Measurements from ENCODE around the gene SAFB2.

SAFB2 gene

DNA sequence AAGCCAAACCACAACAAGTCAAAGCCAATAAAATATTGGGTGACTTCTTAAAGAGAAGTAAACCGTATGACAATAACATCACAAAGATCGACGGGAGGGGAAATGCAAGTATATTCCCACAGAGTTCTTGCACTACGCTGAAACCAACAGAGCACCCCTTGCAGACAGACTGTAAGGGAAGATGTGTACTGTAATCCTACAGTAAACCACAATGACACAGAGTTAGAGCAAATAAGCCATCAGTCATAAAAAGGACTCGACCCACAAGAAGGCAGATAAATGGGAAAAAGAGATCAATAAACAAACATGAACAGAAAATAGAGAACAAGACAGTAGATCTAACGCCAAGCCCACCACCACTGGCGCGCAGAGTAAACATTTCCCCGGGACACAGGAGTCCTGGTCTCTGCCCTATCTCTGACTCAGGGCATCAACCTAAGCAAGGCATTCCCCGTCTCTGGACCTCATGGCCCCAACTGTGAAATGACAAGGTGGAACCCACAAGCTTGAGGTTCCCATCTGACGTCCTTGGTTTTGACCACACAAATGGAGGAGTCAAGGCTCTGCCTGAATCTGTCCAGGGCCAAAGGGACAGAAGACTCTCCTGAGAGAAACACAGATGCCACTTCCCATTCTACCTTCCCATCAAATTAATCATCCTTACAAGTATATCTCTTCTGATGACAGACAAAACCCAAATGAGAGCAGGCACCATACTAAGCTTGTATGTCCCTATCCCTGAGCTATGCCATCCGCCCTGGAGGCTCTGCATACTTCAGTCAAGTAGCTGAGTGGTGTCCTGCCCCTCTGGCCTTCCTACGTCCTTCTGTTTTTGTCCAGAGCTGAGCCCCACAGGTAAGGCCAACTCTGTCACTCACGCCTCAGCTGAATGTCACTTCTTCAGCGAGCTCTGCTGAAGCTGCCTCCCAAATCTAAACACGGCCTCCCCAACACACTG, 15.0 kb downstream of the SAFB2 start:
- DNase-seq = no peak

DNA sequence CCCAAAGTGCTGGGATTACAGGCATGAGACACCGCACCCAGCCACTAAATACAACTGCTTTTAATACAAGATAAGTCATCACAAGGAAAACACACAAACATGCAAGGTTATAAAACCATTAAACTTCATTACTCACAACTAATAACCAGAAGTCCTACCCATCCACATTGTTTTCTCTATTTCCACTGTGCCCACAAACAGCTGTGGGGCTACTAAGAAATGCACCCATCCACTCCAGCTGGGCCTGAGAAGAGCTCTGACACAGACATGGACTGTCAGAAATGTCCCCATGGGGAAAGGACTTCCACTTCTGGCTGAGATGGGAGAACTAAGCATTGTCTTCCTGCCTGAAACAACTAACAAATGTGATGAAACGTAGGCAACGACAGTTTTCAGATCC, 17.2 kb downstream of the SAFB2 start:
- DNase-seq = no peak

DNA sequence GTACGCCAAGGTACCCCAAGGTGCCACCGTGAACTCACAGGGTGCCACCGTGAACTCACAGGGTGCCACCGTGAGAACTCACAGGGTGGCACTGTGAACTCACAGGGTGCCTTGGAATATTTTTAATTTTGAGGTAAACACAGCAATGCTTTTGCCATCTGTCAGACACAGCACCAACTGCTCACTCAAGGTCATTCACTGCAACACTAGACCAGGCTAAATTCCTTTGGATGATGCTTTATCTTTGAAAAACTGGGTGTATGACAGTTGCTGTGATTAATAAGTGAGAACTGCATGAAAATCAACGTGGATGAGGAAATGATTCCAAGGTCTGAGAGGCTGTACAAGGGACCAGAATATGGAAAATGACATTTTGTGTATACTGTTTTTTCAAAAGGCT, 18.9 kb downstream of the SAFB2 start:
- no peak for DNase-seq

DNA sequence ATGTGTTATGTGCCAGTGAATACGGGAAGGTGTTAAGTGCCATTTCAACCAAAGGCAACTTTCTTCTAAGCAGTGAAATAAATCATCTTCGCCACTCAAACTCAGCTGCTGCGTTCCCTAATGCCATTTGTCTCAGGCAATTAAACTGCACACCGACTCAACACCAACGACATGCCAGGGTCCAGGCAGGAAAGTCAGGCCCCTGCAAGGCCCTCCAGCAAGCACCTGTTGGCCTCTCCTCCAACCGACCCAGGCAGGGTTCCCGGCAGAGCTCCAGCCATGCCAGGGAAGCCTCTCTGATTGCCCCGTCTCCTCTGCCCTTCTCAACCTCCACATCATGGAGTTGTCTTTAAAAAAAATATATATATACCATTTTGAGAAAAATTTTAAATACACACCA, 21.8 kb downstream of the SAFB2 start:
- no peak for DNase-seq

DNA sequence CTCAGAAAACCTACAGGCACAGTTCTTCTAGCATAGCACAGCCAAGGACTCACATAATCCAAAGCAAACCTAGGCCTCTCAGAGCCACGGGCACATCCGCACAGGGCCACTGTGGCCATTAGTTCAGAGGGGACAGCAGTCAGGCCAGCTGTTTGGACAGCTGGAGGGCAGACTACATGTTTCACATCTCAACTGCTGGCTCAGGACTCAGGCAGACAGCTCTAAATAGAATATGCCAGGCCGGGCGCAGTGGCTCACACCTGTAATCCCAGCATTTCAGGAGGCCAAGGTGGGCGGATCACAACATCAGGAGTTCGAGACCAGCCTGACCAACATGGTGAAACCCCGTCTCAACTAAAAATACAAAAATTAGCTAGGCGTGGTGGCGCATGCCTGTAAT, 26.8 kb downstream of the SAFB2 start:
- no peak for DNase-seq

DNA sequence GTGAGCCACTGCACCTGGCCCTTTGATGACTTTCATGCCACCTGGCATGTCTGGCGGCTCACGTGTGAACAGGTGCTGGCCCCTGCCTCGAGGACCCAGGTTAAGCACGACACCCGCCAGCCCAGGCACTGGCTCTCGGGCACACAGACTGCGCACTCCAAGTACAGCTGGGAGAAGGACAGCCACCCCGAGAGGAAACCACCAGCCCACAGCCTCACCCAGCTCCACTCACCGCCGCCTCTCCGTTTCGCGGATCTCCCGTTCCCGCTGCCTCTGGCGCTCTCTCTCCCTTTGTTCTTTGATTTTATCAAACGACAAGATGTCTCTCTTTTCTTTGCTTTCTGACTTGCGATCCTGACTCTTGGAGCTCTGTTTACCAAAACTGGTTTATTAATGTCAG, 27.4 kb downstream of the SAFB2 start:
- DNase-seq = no peak

DNA sequence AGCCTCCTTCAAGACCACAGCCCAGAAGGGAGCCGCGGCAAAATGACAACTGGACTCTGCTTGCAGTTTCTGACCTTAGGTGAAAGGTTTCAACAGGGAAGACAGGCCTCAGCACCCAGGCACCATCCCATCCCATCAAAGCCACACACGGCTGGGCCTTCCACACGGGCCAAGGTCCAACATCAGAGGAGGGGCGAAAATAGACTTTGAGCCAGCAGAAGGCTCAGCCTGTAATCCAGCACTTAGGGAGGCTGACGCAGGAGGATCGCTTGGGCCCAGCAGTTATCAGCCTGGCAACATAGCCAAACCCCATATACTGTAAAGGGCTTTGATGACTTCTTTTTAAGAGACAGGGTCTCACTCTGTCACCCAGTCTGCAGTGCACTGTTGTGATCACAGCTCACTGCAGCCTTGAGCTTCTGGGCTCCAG, 28.0 kb downstream of the SAFB2 start:
- no peak for DNase-seq

DNA sequence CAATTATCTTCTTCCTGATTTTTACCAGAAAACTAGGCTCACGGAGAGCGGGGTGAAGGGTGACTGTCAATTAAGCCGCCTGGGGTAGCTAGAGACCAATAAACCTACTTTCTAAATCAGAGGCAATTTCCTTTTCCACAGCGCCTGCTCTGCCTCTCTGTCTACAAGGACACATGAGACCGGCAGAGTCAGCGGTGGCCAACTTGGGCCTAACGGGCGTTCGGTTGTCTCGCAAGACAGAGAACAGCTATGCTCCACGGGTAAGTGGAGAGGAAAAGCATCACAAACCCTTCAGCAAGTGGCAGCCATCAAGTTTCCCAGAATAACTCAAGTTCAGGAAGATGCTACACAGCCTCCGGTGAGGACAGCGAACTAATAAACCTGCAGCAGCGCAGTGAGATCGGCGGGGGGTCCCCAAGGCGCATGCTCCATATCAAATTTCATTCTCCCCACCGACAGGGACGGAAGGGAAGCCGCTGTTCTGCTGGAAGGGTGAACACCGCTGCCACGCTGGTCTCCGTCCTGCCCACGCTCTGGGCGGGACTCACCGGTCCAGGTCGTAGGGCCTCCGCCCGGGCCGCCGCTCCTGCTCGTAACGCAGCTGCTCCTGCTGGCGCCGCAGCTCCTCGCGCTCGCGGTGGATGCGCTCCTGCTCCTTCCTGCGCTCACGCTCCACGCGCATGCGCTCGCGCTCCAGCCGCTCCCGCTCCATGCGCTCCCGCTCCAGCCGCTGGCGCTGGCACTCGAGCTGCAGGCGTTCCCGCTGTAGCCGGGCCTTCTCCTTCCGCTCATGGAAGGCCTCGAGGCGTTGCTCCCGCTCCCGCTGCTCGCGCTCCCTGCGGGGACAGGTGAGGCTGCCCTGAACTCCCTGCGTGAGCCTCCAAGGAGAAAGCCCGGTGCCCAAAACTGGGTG, 29.0 kb downstream of the SAFB2 start:
- no peak for DNase-seq

DNA sequence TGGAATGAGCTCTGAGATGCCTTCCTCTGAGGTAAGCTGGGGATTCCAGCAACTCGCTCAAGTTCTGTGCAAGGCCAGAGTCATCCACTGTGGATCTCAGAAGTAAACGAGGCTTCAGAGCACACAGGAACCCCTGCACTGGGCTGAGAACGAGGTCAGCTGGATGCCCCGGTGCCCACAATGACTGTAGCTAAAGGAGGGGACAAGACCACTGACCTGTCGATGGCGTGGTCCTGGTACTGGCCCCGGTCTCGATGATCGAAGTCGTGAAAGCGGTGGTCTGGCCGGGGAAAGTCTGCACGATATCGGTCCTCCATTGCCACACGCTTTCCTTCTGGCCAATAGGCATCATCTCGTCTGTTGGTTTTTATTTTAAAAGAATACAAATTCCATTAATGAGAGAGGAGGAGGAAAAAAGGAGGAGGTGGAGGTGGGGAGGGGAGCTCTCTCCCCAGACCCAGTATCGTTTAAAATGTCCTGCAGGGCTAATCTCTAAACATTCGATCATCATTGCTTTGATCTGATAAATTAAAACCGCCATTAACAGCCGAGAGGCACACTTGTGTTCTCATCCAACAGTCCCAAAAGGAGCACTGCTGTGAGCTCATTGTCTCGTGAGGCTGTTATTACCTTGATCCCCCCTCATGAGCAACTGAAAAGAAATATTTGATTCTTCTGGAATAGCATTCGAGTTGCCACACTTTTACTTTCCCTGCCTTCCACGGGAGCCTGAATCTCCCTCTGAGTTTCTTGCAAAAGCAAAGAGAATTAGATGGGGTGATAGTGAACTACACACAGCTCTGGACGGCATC, 29.8 kb downstream of the SAFB2 start:
- DNase-seq = no peak

DNA sequence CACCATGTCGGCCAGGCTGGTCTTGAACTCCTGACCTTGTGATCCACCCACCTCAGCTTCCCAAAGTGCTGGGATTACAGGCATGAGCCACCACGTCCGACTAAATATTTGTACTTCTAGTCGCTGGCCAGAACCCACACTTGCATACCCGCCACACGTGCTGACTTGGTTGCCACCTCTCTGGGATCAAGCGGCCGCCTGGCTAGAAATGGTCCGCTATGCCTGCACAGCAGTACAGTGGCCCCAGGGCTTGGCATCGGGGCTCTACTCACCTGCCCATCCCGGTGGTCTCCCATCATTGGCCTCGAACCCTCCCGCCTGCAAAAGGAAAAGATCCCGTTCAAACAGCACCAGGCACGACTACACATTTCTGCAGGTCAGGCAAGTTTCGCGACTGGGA, 31.1 kb downstream of the SAFB2 start:
- no peak for DNase-seq

DNA sequence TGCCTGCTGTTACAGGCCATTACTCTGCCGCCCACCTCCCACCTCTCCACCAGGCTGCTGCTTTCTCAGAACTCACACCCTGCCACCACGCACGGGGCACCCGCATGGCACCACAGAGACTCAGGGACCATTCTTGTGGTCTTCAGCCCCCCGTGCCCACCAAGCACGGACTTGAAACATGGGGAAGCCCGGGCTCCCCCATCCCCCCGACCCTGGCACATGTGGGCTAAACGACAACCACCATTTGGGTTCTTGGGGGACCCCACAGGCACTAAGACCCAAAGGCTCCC, 31.8 kb downstream of the SAFB2 start:
- DNase-seq = no peak

DNA sequence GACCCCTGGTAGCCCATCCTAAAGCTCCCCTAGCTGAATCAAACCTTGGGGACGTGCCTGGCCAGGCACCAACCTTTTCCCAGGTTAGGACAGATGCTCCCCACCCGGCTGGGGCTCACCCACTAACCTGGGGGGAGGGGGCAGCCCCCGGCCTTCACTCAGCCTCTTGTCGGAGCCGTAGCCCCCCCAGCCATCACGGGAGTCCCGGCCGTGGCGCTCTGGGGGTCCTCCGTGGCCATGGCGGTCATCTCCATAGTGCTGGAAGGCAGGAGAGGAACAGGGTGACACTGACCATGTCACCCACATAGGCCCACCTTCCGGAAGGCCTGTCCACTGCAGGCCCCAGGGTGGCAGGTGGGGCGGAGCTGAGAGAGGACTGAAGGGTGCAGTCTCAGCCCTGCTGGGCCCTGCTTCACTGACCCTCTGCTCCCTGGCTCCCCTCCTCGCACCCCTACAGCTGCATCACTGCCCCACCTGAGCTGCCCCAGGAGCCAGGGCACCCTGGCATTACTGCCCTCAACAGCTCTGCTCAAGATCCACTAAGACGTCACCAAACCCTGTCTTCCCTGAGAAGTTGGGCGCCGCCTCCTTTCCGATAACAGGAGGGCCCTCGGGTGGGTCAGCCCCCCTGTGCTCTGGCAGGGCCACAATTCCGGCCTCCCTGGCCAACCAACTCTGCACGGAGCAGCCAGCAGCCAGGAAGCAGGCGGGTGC, 32.3 kb downstream of the SAFB2 start:
- DNase-seq = no peak

DNA sequence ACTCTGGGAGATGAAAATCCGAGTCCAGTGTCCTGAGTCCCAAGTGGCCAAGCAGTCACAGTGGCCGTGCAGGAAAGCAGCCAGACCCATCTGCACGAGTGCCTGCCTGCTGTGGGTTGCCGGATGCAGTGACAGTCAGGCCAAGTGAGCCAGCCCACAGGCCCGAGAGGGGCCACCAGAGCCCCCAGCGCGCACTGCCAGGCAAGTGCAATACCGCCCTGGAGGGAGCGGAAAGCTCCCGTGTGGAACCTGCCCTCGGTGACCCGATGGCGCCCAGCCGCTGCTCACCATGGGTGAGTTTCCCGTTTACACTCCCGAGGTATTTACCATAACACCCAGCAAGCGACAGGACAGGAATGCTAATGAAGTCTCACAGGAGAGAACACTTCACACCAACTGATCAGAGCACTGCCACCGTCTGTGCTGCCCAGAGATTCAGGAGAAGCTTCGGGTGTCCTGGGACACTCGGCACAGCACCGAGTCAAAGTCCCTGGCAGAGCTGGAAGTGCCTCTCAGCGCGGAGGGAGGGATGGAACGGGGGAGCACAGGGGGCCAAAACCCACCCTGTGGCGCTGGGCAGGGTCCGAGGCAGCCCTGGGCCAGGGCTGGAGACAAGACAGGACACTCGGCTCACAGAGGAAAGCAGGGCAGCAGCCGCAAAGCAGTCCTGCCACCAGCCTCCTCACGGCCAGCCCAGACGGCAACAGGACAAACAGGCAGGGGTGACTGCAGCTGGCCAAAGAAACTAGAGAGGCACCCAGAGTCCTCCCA, 33.5 kb downstream of the SAFB2 start:
- DNase-seq = no peak

DNA sequence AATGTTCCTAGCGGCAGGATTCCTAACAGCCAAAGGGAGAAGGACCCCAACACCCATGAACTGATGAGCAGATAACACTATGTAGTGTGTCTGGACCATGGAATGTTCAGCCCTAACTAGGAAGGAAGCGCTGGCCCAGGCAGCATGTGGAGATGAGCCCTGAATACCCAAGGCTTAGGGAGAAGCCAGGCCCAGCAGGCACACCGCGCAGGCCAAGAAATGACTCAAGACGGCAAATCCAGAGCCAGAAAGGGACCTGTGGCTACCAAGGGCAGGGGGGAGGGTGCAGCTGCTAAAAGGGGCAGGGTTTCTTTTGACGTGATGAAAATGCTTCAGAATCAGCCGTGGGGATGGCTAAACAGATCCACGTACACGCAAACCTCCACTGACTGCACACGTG, 34.1 kb downstream of the SAFB2 start:
- no peak for DNase-seq

DNA sequence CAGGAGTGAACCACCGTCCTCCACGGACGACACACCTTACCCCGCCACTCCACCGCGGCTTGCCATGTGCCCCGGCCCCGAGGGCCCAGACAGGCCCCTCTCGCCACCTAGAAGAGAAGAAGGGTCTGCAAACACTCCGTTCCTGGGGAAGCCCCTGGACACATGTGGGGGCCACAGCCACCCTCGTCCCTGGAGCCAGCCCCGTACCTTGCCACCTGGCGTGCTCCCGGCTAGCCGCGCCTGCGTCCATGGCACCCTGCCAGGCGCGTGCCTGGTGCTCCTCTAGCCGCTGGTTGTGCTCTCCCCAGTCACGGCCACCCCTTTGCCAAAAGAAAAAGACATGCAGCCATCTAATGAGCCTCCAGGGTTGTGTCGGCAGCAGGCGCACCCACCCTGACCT, 34.9 kb downstream of the SAFB2 start:
- no peak for DNase-seq

DNA sequence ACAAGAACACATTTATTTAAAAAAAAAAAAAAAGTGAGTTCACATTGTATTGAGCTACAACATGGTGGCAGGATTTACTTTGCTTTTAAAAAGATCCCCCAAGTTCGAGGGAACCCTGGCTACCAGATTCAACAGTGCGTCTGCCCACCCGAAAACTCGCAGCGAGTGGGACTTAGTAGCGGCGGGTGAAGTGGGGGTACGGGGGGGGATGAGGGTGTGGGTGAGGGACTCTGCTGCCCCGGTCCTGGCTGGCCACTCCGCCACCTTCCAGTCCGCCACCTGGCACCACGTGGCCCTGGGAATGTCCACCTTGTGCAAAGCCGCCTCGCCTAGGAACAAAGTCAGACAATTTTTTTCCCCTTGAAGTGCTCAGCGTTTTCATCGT, 35.5 kb downstream of the SAFB2 start:
- no peak for DNase-seq

DNA sequence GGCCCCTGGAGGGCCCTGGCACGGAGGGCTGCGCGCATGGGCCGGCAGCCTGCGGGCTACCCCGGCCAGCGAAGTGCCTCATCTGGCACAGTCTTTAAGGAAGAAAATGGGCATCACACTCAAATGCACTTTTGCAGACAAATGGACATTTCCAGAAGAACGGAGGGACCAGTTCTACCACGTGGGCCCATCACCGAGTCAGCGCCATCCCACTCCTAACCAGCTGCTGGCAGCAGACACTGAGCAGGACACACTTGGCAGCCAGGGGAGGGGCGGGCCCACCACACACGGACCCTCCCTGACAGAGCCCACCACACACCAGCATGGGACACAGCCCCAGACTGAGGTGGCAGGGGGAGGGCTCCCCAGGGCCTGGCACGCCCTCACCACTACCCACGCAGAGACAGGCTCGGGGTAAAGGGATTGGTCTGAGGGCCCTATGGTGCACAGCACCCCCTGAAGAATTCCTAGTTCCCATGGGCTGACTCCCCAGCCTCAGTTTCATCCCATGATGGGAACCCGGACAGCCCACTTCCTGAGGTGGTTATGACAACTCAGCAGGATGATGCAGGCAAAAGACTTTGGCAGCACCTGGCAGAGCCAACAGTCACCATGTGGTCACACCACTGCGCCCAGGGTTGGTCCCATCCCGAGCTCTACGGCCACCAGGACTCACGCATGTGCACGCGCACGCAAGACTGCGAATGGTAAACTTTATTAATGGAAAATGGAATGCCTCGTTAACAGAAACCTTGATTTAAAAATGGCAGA, 36.1 kb downstream of the SAFB2 start:
- DNase-seq = no peak

DNA sequence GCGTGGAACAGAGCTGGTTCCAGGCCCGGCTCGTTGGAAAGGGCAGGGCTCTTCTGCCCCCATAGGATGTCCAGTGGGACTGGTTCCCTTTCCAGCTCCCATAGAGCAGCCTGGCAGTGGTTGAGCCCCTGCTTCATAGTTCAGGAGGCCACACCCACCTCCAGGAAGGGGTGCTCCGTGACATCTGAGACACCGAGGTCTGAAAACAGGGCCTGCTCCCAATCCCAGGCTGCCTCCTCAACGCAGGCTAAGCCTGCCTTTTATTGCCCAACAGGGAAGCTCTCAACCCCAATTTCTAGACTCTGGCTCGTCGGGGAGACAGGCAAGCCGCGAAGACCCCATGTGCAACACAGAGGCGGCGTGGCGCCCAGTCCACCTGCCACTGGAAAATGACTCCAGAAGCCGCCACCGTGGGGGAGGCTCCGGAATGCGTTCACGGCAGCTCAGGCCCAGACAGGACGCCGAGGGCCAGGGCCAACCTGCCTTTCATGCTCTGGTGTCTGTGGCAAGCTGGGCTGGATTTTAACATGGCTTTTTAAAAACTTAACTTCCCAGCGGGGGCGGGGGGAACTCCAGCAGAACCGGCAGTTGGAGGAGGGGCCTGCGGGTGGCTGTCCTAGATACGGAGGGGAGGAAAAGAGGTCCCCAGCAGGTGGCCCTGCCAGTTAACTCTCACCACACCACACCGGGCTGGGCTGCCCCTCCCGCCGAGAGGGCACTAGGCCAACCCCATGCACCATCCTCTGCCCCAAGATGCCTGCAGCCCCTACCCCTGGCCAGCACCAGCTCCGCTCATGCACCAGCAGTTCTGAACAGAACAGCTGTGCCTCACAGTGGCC, 36.9 kb downstream of the SAFB2 start:
- DNase-seq = no peak

DNA sequence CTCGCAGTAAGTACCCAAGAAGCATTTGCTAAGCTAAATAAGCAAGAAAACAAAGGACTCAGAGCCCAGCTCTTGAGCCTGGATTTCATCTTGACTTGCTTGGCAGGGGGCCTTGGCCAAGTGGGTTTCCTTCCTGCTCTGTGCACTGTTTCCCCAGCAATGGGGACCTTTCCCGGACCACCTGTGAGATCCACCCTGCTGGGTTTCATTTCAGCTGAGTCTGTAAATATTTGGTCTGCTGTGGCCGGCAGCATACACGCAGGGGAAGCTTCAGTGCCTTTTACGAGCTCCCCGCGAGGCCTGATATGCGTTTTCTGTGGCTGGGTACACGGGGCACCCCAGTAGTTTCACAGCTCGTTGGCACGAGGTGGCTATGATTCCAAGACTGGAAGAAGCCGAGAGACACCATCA, 42.4 kb downstream of the SAFB2 start:
- no peak for DNase-seq

DNA sequence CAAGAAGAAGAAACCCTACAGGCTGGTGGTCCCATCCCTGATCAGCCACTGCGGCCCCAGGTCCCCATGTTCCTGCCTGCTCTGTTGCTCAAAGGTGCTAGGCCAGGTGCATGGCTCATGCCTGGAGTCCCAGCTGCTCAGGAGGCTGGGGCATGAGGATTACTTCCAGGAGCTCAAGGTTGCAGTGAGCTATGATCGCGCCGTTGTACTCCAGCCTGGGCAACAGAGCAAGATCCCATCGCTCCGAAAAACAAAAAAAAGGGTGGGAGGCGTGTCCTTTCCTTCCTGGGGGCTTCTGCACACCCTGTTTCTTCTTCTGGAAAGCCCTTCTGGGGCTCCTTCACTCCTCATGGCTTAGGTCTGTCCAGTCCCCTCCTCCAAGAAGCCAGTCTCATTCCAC, 42.9 kb downstream of the SAFB2 start:
- DNase-seq = no peak

All from CD4-positive, alpha-beta T cell treated with Interleukin-15 for 1 hour (primary cell).